ENCODE data around the gene UBTD1. TPM values are rescaled to one million over a fixed set of nuclear protein-coding genes. Genes with fewer than 3 reads are reported as not detected.

The UBTD1 gene
- total RNA-seq, 1 experiment from 2014 or later, result 9.3 TPM

DNA sequence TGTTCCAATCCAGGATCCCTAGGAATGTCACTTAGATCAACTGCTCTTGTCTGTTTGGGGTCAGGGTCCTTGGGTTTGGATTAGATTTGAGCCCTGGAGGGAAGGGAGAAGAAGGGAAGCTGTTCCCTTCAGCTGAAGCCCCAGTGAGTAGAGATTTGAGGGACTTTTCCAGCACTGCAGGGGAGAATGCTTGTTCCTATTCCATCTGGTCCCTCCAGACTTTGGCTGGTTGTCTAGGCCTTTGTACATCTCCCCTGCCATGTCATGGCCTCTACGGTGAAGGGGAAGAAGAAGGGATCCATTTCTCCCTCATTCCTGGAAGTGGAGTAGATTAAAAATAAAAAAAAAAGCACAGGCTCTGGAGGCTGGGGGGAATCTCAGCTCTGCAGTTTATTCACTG is 101.9 kb downstream of the UBTD1 start:
- no peaks in the 10 kb centered on the region for H3K27me3 Mint-ChIP-seq (ENCODE audit: unreplicated experiment)
- peaks cover 23% of the 10 kb centered on the region for H3K4me1 Mint-ChIP-seq (ENCODE audit: low read depth, unreplicated experiment)
- no peak overlapping the region for H3K27ac Mint-ChIP-seq (ENCODE audit: unreplicated experiment)
- intact Hi-C loops (cut with micrococcal nuclease; ENCODE audit: unreplicated experiment), result no loop called here
- no peaks in the 10 kb centered on the region for H3K9me3 Mint-ChIP-seq (ENCODE audit: low read depth, unreplicated experiment)
- no peak overlapping the region for H3K4me3 Mint-ChIP-seq (ENCODE audit: low read depth, unreplicated experiment)
- H3K36me3 Mint-ChIP-seq (ENCODE audit: insufficient read depth, unreplicated experiment), result no peaks in the 10 kb centered on the region
- BruUV-seq (replicated peaks), result no TSS peak
- CTCF ChIA-PET, result no interaction called here
- TF ChIP-seq, protein P1, sequence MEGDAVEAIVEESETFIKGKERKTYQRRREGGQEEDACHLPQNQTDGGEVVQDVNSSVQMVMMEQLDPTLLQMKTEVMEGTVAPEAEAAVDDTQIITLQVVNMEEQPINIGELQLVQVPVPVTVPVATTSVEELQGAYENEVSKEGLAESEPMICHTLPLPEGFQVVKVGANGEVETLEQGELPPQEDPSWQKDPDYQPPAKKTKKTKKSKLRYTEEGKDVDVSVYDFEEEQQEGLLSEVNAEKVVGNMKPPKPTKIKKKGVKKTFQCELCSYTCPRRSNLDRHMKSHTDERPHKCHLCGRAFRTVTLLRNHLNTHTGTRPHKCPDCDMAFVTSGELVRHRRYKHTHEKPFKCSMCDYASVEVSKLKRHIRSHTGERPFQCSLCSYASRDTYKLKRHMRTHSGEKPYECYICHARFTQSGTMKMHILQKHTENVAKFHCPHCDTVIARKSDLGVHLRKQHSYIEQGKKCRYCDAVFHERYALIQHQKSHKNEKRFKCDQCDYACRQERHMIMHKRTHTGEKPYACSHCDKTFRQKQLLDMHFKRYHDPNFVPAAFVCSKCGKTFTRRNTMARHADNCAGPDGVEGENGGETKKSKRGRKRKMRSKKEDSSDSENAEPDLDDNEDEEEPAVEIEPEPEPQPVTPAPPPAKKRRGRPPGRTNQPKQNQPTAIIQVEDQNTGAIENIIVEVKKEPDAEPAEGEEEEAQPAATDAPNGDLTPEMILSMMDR (IDR thresholded peaks at IDR 0.05; ENCODE audit: unreplicated experiment), result no peak
- no peak for DNase-seq

DNA sequence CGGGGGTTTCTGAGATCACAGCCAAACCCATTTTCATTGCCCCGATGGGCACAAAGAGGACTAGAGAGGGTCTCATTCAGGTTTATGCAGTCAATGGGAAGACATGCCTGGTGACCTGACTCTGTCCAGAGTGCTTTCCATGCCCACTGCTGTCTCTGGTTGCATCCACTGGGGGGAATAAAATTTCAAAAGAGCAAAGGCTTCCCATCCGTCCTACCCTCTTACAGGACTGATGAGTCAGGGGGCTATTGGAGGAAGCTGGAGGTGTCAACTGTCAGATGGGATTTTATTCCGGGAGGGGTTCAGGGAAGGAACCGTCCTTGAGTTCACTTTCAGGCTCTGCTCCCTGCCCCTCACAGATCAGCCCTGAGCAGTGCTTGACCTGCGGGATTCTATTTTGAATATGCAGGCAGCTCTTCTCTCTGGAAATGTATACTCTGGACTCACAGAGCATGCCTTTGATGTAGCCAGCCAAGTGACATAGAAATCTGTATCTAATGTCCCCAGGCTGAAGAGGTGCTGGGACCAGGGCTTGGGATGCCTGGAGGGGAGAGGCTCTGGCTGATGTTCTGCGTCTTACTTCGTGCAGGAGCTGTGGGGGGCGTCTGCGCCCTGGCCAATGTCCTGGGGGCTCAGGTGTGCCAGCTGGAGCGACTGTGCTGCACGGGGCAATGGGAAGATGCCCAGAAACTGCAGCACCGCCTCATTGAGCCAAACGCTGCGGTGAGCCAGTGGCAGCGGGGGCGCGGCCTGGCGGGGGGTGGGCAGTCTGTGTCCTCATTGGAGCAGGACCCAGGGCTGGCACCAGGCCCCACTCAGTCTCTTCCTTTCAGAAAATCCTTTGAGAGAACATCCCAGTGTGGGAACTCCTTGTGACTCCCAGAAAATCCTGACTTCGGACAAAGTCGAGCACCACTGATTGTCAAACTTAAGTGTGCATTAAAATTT is 102.8 kb downstream of the UBTD1 start:
- H3K9me3 Mint-ChIP-seq (ENCODE audit: low read depth, unreplicated experiment), result no peaks in the 10 kb centered on the region
- no peak overlapping the region for H3K4me3 Mint-ChIP-seq (ENCODE audit: low read depth, unreplicated experiment)
- DNase-seq, result no peak
- H3K27ac Mint-ChIP-seq (ENCODE audit: unreplicated experiment), result no peak overlapping the region
- H3K4me1 Mint-ChIP-seq (ENCODE audit: low read depth, unreplicated experiment), result peaks cover 14% of the 10 kb centered on the region
- H3K36me3 Mint-ChIP-seq (ENCODE audit: insufficient read depth, unreplicated experiment), result no peaks in the 10 kb centered on the region
- intact Hi-C loops (cut with micrococcal nuclease; ENCODE audit: unreplicated experiment), result no loop called here
- TF ChIP-seq, protein P1 (IDR thresholded peaks at IDR 0.05; ENCODE audit: unreplicated experiment), result no peak
- CTCF ChIA-PET, result no interaction called here
- no peaks in the 10 kb centered on the region for H3K27me3 Mint-ChIP-seq (ENCODE audit: unreplicated experiment)
- no TSS peak for BruUV-seq (replicated peaks)

DNA sequence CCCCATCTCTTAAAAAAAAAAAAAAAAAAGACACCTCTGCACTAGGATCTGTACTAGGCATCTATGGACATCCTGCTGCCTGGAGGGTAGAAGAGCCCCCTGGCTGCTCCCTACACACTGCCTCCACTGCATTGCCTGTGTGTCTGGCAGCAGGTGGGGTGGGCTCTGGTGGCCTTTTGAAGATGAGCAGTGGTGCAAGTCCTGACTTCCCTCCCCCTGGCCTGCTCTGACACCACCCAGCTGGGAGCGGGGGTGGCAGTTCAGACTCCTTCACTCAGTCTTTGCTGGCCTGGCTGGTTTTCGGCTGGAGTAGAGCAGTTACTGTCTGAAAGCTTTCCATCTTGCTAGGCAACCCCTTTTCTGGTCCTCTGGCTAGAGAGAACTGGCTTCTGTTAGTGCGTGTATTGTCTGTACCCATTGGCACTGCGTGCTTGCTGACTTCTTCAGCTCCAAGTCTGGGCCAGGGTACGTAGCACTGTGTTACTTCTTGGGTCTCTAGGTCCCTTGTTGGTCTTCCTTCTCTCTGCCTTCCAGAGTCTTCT is 108.4 kb downstream of the UBTD1 start:
- intact Hi-C loops (cut with micrococcal nuclease; ENCODE audit: unreplicated experiment), result no loop called here
- H3K9me3 Mint-ChIP-seq (ENCODE audit: low read depth, unreplicated experiment), result no peaks in the 10 kb centered on the region
- no peak overlapping the region for H3K27ac Mint-ChIP-seq (ENCODE audit: unreplicated experiment)
- H3K27me3 Mint-ChIP-seq (ENCODE audit: unreplicated experiment), result no peaks in the 10 kb centered on the region
- no peaks in the 10 kb centered on the region for H3K4me1 Mint-ChIP-seq (ENCODE audit: low read depth, unreplicated experiment)
- no TSS peak for BruUV-seq (replicated peaks)
- H3K36me3 Mint-ChIP-seq (ENCODE audit: insufficient read depth, unreplicated experiment), result no peaks in the 10 kb centered on the region
- no peak overlapping the region for H3K4me3 Mint-ChIP-seq (ENCODE audit: low read depth, unreplicated experiment)
- CTCF ChIA-PET, result no interaction called here
- DNase-seq, result no peak
- TF ChIP-seq, protein P1 (IDR thresholded peaks at IDR 0.05; ENCODE audit: unreplicated experiment), result no peak

DNA sequence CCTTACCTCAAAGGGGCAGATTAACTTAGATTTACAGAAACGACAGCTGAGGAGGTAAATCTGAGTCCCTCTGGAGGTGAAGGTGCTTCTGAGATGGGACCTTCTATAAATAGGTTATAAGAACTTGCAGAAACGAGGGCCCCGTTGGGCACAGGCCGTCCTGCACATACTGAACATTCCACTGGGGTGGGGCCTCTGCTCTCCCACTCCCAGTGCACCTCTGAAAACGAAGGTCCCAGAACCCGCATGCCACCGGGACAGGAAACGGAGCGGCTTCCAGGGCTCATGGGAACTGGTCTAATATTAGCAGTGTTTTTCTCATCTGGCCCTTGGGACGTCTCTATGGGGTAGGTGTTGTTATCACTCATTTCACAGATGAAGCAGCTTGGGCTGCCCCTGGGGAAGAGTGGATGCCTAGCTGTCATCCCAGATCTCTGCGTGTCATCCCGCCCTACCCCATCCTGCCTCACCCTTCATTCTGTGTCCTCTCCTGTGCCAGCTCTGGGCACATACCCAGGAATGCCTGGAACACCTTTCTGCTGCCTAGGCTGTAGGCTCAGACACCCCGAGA is 110.4 kb downstream of the UBTD1 start:
- CTCF ChIA-PET, result no interaction called here
- TF ChIP-seq, protein P1 (IDR thresholded peaks at IDR 0.05; ENCODE audit: unreplicated experiment), result no peak
- DNase-seq, result no peak
- no peaks in the 10 kb centered on the region for H3K27me3 Mint-ChIP-seq (ENCODE audit: unreplicated experiment)
- no peaks in the 10 kb centered on the region for H3K4me1 Mint-ChIP-seq (ENCODE audit: low read depth, unreplicated experiment)
- intact Hi-C loops (cut with micrococcal nuclease; ENCODE audit: unreplicated experiment), result no loop called here
- no TSS peak for BruUV-seq (replicated peaks)
- no peak overlapping the region for H3K4me3 Mint-ChIP-seq (ENCODE audit: low read depth, unreplicated experiment)
- H3K9me3 Mint-ChIP-seq (ENCODE audit: low read depth, unreplicated experiment), result no peaks in the 10 kb centered on the region
- no peaks in the 10 kb centered on the region for H3K36me3 Mint-ChIP-seq (ENCODE audit: insufficient read depth, unreplicated experiment)
- no peak overlapping the region for H3K27ac Mint-ChIP-seq (ENCODE audit: unreplicated experiment)
